ENCODE measurements around the gene FNDC8. TPM values are rescaled to one million over a fixed set of nuclear protein-coding genes. Genes with fewer than 3 reads are reported as not detected.

Gene FNDC8
- total and polyA plus RNA-seq, 12 donors = not detected

DNA sequence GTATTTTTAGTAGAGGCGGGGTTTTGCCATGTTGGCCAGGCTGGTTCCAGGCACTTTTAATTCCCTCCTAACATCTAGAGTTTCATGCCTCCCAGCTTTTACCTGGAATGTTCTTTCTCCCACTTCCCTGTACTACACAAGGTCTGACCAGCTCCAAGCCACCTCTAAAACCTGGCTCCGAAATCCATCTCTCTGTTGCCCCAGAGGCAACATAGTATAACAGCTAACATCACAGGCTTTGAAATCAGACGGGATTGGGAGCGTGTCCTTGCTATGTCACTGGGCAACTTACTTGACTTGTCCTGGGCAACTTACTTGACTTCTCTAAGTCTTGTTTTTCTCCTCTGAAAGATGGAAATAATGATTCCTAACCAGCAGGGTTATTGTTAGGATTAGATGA is 41.3 kb downstream of the FNDC8 start:
- Histone ChIP-seq H3K27ac (no peak overlapping the region), H3K4me1 (peaks cover 0 to 16% (median 0%) of the 10 kb centered on the region in 9 donors), H3K36me3 (peaks cover 0 to 73% (median 5%) of the 10 kb centered on the region in 9 donors), H3K27me3 (no peaks in the 10 kb centered on the region), H3K4me3 (no peak overlapping the region), H3K9me3 (no peaks in the 10 kb centered on the region)
- WGBS, 2 donors = 84 to 87% methylated on average over 4 of the region's 4 CpGs
- TF ChIP-seq CTCF (IDR thresholded peaks at IDR 0.05) = no peak
- intact Hi-C loops (cut with DNase I) = loop anchor here in 2 of 10 donors (10.0 kb wide), 1 partner anchor 582 kb away; no protein-coding TSS in a partner anchor
- ATAC-seq (no peak), DNase-seq (no peak)

- ATAC-seq = no peak
- DNase-seq = no peak
- Histone ChIP-seq H3K27me3 (no peaks in the 10 kb centered on the region), H3K4me3 (no peak overlapping the region), H3K27ac (no peak overlapping the region), H3K36me3 (peaks cover 0 to 79% (median 5%) of the 10 kb centered on the region in 9 donors), H3K4me1 (peaks cover 0 to 16% (median 0%) of the 10 kb centered on the region in 9 donors), H3K9me3 (no peaks in the 10 kb centered on the region)
- intact Hi-C loops (cut with DNase I) = loop anchor here in 2 of 10 donors (10.0 kb wide), 1 partner anchor 581 kb away; no protein-coding TSS in a partner anchor
- no peak for TF ChIP-seq CTCF (IDR thresholded peaks at IDR 0.05)
- WGBS, 2 donors = 92% methylated on average over 7 of the region's 7 CpGs
Measured at GRCh38 chr17:35163886-35164285, 42.5 kb downstream of the FNDC8 start.

DNA sequence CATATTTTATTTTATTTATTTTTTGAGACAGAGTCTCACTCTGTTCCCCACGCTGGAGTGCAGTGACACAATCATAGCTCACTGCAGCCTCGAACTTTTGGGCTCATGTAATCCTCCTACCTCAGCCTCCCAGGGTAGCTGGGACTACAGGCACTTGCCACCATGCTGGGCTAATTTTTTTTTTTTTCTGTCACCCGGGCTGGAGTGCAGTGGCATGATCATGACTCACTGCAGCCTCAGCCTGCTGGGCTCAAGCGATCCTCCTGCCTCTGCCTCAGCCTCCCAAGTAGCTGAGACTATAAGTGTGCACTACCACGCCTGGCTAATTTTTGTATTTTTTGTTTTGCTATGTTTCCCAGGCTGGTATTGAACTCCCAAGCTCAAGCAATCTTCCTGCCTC is 43.3 kb downstream of the FNDC8 start:
- DNase-seq (no peak), ATAC-seq (no peak)
- Histone ChIP-seq H3K27me3 (no peaks in the 10 kb centered on the region), H3K36me3 (peaks cover 0 to 78% (median under 1%) of the 10 kb centered on the region in 9 donors), H3K4me3 (no peak overlapping the region), H3K4me1 (peaks cover 0 to 16% (median 0%) of the 10 kb centered on the region in 9 donors), H3K27ac (no peak overlapping the region), H3K9me3 (no peaks in the 10 kb centered on the region)
- 71 to 79% methylated on average over 5 of the region's 5 CpGs for WGBS, 2 donors
- no peak for TF ChIP-seq CTCF (IDR thresholded peaks at IDR 0.05)
- intact Hi-C loops (cut with DNase I) = loop anchor here in 4 of 10 donors (5.0 to 10.0 kb wide), 3 partner anchors 368 to 580 kb away; partner anchors contain the start of gene SLFN12L (in 1 of the 4)

- intact Hi-C loops (cut with DNase I) = loop anchor here in 4 of 10 donors (5.0 to 10.0 kb wide), 3 partner anchors 366 to 578 kb away; partner anchors contain the start of gene SLFN12L (in 1 of the 4)
- ATAC-seq (no peak), DNase-seq (no peak)
- Histone ChIP-seq H3K36me3 (peaks cover 0 to 76% (median 0%) of the 10 kb centered on the region in 9 donors), H3K9me3 (no peaks in the 10 kb centered on the region), H3K4me3 (no peak overlapping the region), H3K27me3 (no peaks in the 10 kb centered on the region), H3K4me1 (peaks cover 0 to 16% (median 0%) of the 10 kb centered on the region in 9 donors), H3K27ac (no peak overlapping the region)
- no peak for TF ChIP-seq CTCF (IDR thresholded peaks at IDR 0.05)
- WGBS, 2 donors = 67 to 87% methylated on average over 5 of the region's 5 CpGs
Measured at GRCh38 chr17:35166526-35166925, 45.1 kb downstream of the FNDC8 start.

All from heart right ventricle (tissue), 16 donors.